T-helper 2 cell treated with Interferon-gamma antibody and Interleukin-4, amounts not matched to agents 5 μg/mL and 100 μg/mL, for 36 hours (primary cell): Measurements from ENCODE around the gene NPAT.
"Not testable (repeated sequence)": the region's sequence is repeated elsewhere in the genome, so short reads cannot be mapped to it uniquely, and the experiment has no call there.

Experiments used
- DNase-seq: peaks from one replicate; pipeline ENCODE4 v3.0.0; 2021; ENCODE audit warnings: low spot score
- H3K27ac Mint-ChIP-seq: one replicate; pipeline ENCODE4 v1.8.0; 2021; ENCODE audit warnings: mild to moderate bottlenecking, mixed read lengths
- H3K27me3 Mint-ChIP-seq: one replicate; pipeline ENCODE4 v1.8.0; 2021; ENCODE audit warnings: low read depth, mixed read lengths
- H3K36me3 Mint-ChIP-seq: one replicate; pipeline ENCODE4 v1.8.0; 2021; ENCODE audit warnings: low read depth, mixed read lengths
- H3K4me1 Mint-ChIP-seq: one replicate; pipeline ENCODE4 v1.8.0; 2021; ENCODE audit warnings: low read depth, mixed read lengths
- H3K4me3 Mint-ChIP-seq: one replicate; pipeline ENCODE4 v1.8.0; 2022; ENCODE audit warnings: mild to moderate bottlenecking, moderate library complexity, mixed read lengths
- H3K9me3 Mint-ChIP-seq: one replicate; pipeline ENCODE4 v1.8.0; 2021; ENCODE audit warnings: mixed read lengths

The NPAT gene

GRCh38 chr11:108120936-108121273 lies 101.5 kb downstream of the NPAT start:
- Mint-ChIP-seq H3K27ac (peak overlapping the region; percentile 73), H3K4me1 (peaks cover 34% of the 10 kb centered on the region), H3K36me3 (peaks cover 12% of the 10 kb centered on the region), H3K4me3 (peak overlapping the region; percentile 91)
- H3K27me3 Mint-ChIP-seq, H3K9me3 Mint-ChIP-seq, DNase-seq: not testable (repeated sequence)

- Mint-ChIP-seq H3K4me1 (peaks cover 13% of the 10 kb centered on the region), H3K9me3 (no peaks in the 10 kb centered on the region), H3K27me3 (no peaks in the 10 kb centered on the region), H3K36me3 (no peaks in the 10 kb centered on the region), H3K27ac (no peak overlapping the region), H3K4me3 (no peak overlapping the region)
- DNase-seq = no peak
These were observed 104.6 kb downstream of the NPAT start for GRCh38 chr11:108117746-108118371.

- Mint-ChIP-seq H3K27ac (no peak overlapping the region), H3K4me1 (peaks cover 5% of the 10 kb centered on the region), H3K36me3 (no peaks in the 10 kb centered on the region), H3K4me3 (no peak overlapping the region), H3K27me3 (no peaks in the 10 kb centered on the region), H3K9me3 (no peaks in the 10 kb centered on the region)
- DNase-seq = no peak
These were observed 106.8 kb downstream of the NPAT start for GRCh38 chr11:108115500-108116140.

GRCh38 chr11:108112057-108112456 lies 110.4 kb downstream of the NPAT start:
- Mint-ChIP-seq H3K9me3 (no peaks in the 10 kb centered on the region), H3K4me1 (peaks cover 1% of the 10 kb centered on the region), H3K4me3 (no peak overlapping the region), H3K36me3 (peaks cover 2% of the 10 kb centered on the region), H3K27ac (no peak overlapping the region), H3K27me3 (no peaks in the 10 kb centered on the region)
- DNase-seq = no peak

GRCh38 chr11:108111126-108111525 lies 111.3 kb downstream of the NPAT start:
- H3K4me3 Mint-ChIP-seq = no peak overlapping the region
- DNase-seq = no peak
- H3K27ac Mint-ChIP-seq = no peak overlapping the region
- no peaks in the 10 kb centered on the region for H3K27me3 Mint-ChIP-seq
- H3K9me3 Mint-ChIP-seq = no peaks in the 10 kb centered on the region
- peaks cover 2% of the 10 kb centered on the region for H3K36me3 Mint-ChIP-seq
- H3K4me1 Mint-ChIP-seq = peaks cover 1% of the 10 kb centered on the region
